GM23338 (cell line): ENCODE results near the gene ZNF728. TPM values are rescaled to one million over a fixed set of nuclear protein-coding genes. Genes with fewer than 3 reads are reported as not detected.

ENCODE experiments used
- ATAC-seq: fragments of 200-7000 bp; cut with Tn5 transposase; 3 replicates; pipeline ENCODE4 v1.9.1; 2020
- DNase-seq: peaks from one replicate; pipeline ENCODE4 v3.0.0-alpha.2; 2015; ENCODE audit warnings: low spot score
- H2AFZ ChIP-seq: fragments of 200-600 bp; sonication (generic); 2 replicates; pipeline ENCODE4 v1.8.0; 2016; ENCODE audit warnings: antibody characterized with exemption, mild to moderate bottlenecking, moderate library complexity
- H3F3A ChIP-seq: fragments of 200-600 bp; sonication (generic); replicated peaks from 2 replicates; pipeline ENCODE4 v1.8.0; 2017; ENCODE audit warnings: antibody characterized with exemption, mixed run types, low read depth
- H3K27ac ChIP-seq: fragments of 200-600 bp; sonication (generic); 2 replicates; pipeline ENCODE4 v1.6.1; 2016; ENCODE audit warnings: low read depth
- H3K27me3 ChIP-seq: fragments of 200-600 bp; sonication (generic); 2 replicates; pipeline ENCODE4 v1.8.0; 2016; ENCODE audit warnings: mild to moderate bottlenecking, mixed run types, moderate library complexity; ENCODE audit not compliant: insufficient read depth
- H3K36me3 ChIP-seq: fragments of 200-600 bp; sonication (generic); 2 replicates; pipeline ENCODE4 v1.8.0; 2016; ENCODE audit warnings: mild to moderate bottlenecking; ENCODE audit not compliant: insufficient read depth
- H3K4me1 ChIP-seq: fragments of 200-600 bp; sonication (generic); 2 replicates; pipeline ENCODE4 v1.8.0; 2016; ENCODE audit warnings: mild to moderate bottlenecking, moderate library complexity; ENCODE audit not compliant: insufficient read depth
- H3K4me2 ChIP-seq: fragments of 200-600 bp; sonication (generic); 2 replicates; pipeline ENCODE4 v1.7.1; 2017; ENCODE audit warnings: mixed run types
- H3K4me3 ChIP-seq: fragments of 200-600 bp; sonication (generic); 2 replicates; pipeline ENCODE4 v1.6.1; 2016; ENCODE audit warnings: mixed run types
- H3K79me2 ChIP-seq: fragments of 200-600 bp; sonication (generic); replicated peaks from 2 replicates; pipeline ENCODE4 v1.8.0; 2017; ENCODE audit warnings: mild to moderate bottlenecking; ENCODE audit not compliant: insufficient read depth
- H3K9me2 ChIP-seq: fragments of 200-600 bp; sonication (generic); 2 replicates; pipeline ENCODE4 v1.8.0; 2017; ENCODE audit not compliant: insufficient read depth
- H4K20me1 ChIP-seq: fragments of 200-600 bp; sonication (generic); replicated peaks from 2 replicates; pipeline ENCODE4 v1.8.0; 2017; ENCODE audit warnings: mild to moderate bottlenecking; ENCODE audit not compliant: insufficient read depth
- H3K27ac Mint-ChIP-seq: 2 replicates; pipeline ENCODE4 v1.8.0; 2020; ENCODE audit warnings: inconsistent platforms, mild to moderate bottlenecking, moderate library complexity, mixed read lengths
- H3K27me3 Mint-ChIP-seq: 3 replicates; pipeline ENCODE4 v1.8.0; 2022; ENCODE audit warnings: low read depth, mild to moderate bottlenecking, moderate library complexity, mixed read lengths, inconsistent platforms; ENCODE audit not compliant: insufficient read depth, poor library complexity
- H3K36me3 Mint-ChIP-seq: 3 replicates; pipeline ENCODE4 v1.8.0; 2021; ENCODE audit warnings: low read depth, mild to moderate bottlenecking, inconsistent platforms, moderate library complexity, mixed read lengths
- H3K4me1 Mint-ChIP-seq: 3 replicates; pipeline ENCODE4 v1.8.0; 2020; ENCODE audit warnings: mild to moderate bottlenecking, inconsistent platforms, mixed read lengths
- H3K4me3 Mint-ChIP-seq: 3 replicates; pipeline ENCODE4 v1.8.0; 2021; ENCODE audit warnings: moderate library complexity, mild to moderate bottlenecking, inconsistent platforms, mixed read lengths
- H3K9me3 Mint-ChIP-seq: 3 replicates; pipeline ENCODE4 v1.8.0; 2020; ENCODE audit warnings: moderate library complexity, mild to moderate bottlenecking, inconsistent platforms, mixed read lengths
- CREB1 ChIP-seq: fragments of 250-450 bp; sonication (Bioruptor Pico); IDR thresholded peaks from 2 replicates; pipeline ENCODE4 v1.5.0; 2020; ENCODE audit warnings: low read depth, mild to moderate bottlenecking, moderate library complexity
- ETS1 ChIP-seq: IDR thresholded peaks from 2 replicates; pipeline ENCODE4 v1.6.1; 2016; ENCODE audit warnings: antibody characterized with exemption
- EZH2 ChIP-seq: fragments of 200-600 bp; sonication (generic); IDR thresholded peaks from one replicate; pipeline ENCODE4 v1.8.0; 2017; ENCODE audit warnings: antibody characterized with exemption, mild to moderate bottlenecking, low read depth; ENCODE audit not compliant: unreplicated experiment
- EZH2phosphoT487 ChIP-seq: fragments of 200-600 bp; sonication (generic); IDR thresholded peaks from one replicate; pipeline ENCODE4 v1.8.1; 2018; ENCODE audit warnings: antibody characterized with exemption; ENCODE audit not compliant: unreplicated experiment
- JUNB ChIP-seq: IDR thresholded peaks from one replicate; pipeline ENCODE4 v1.6.1; 2016; ENCODE audit warnings: antibody characterized with exemption; ENCODE audit not compliant: unreplicated experiment
- REST ChIP-seq: IDR thresholded peaks from one replicate; pipeline ENCODE4 v1.6.1; 2018; ENCODE audit warnings: antibody characterized with exemption; ENCODE audit not compliant: unreplicated experiment
- STAT1 ChIP-seq: IDR thresholded peaks from one replicate; pipeline ENCODE4 v1.6.1; 2016; ENCODE audit warnings: antibody characterized with exemption; ENCODE audit not compliant: unreplicated experiment
- ZNF331 ChIP-seq: fragments of 250-450 bp; sonication (Bioruptor Pico); IDR thresholded peaks from 2 replicates; pipeline ENCODE4 v1.5.0; 2020; ENCODE audit warnings: low read depth, mild to moderate bottlenecking, moderate library complexity
- ZNF462 ChIP-seq: fragments of 250-450 bp; sonication (Bioruptor Pico); IDR thresholded peaks from 2 replicates; pipeline ENCODE4 v1.5.0; 2020; ENCODE audit warnings: mild to moderate bottlenecking, moderate library complexity
- polyA plus RNA-seq: library from polyadenylated mRNA; unstranded; fragments of >200 nt; fragmentation: Nextera tagmentation; extraction: Ambion mirVana; gene quantifications from 2 replicates; pipeline ENCODE4 v1.2.1, GENCODE V29; 2016
- total RNA-seq: library from RNA; depleted of rRNA; stranded (reverse); fragments of >200 nt; shearing (Covaris generic); gene quantifications from 2 replicates; pipeline ENCODE4 v1.2.3, GENCODE V29; 2014

The ZNF728 gene
- total and polyA plus RNA-seq, 2 experiments from 2014 or later = 0.10 TPM; not detected in 1

GRCh38 chr19:23046743-23047142 lies 43.8 kb upstream of the ZNF728 start:
- Mint-ChIP-seq H3K27me3 (peaks cover 10% of the 10 kb centered on the region), H3K27ac (no peak overlapping the region), H3K4me1 (no peaks in the 10 kb centered on the region), H3K4me3 (no peak overlapping the region), H3K36me3 (peaks cover 27% of the 10 kb centered on the region), H3K9me3 (peaks cover 98% of the 10 kb centered on the region)
- Histone ChIP-seq H3K36me3 (no peaks in the 10 kb centered on the region), H3F3A (no peaks in the 10 kb centered on the region), H3K9me2 (no peaks in the 10 kb centered on the region; the same call in 1 of the 2 replicates), H2AFZ (no peak overlapping the region), H3K4me3 (no peak overlapping the region), H3K4me1 (no peaks in the 10 kb centered on the region), H4K20me1 (no peaks in the 10 kb centered on the region), H3K27ac (no peak overlapping the region), H3K79me2 (no peaks in the 10 kb centered on the region), H3K27me3 (no peaks in the 10 kb centered on the region), H3K4me2 (no peak overlapping the region)
- no peak for ATAC-seq
- TF ChIP-seq EZH2phosphoT487 (no peak), ZNF462 (CRISPR knock-in tag) (no peak), CREB1 (CRISPR knock-in tag) (no peak), ETS1 (no peak), REST (no peak), JUNB (no peak), STAT1 (no peak), EZH2 (no peak), ZNF331 (CRISPR knock-in tag) (no peak)
- DNase-seq = no peak
